HCT116 (cell line): ENCODE results near the gene RHEB.

ENCODE experiments used
- POLR2A ChIP-seq: IDR thresholded peaks from 2 replicates; pipeline ENCODE4 v1.7.0; 2011; ENCODE audit warnings: borderline replicate concordance; ENCODE audit not compliant: insufficient read depth, insufficient read length; ENCODE audit errors: extremely low read depth
- POLR2AphosphoS5 ChIP-seq: IDR thresholded peaks from 2 replicates; pipeline ENCODE4 v1.6.1; 2011; ENCODE audit warnings: mild to moderate bottlenecking, low read depth, low read length, moderate library complexity

DNA sequence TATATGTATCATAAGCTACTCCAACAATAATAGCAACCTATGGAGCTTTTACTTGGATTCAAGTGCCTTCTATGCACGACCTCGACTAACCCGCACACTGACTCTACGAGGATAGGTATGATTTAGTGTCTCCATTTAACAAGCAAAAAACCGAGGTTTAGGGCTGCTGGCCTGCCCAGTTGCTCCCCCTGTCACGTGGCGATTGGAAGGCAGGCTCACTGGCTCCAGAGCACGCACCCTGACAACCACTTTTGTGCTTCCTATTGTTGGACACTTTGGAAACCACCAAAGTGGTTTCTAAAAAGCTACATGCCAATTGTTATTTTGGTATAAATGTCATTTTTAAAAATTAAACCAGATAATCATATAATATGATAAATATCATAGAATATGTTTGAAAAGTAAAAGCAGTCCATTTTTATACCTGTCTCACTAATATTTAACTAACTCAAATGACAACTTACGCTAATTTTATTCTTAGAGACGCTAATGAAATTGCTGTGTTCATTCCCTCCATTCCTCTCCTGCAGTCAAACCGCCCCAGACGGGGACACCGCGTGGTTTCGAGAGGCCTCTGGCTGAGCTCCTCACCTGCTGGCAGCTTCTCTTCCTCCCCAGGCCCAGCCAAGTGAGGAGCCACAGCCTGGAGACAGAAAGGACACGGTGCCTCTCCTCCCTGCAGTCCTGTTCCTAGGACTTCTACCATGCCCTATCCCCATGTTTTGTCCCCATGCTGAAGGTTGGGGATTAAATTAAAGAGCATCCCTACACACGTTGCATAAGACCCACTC, 22.2 kb upstream of the RHEB start:
- TF ChIP-seq POLR2A = no peak
- no peak for TF ChIP-seq POLR2AphosphoS5
